Effector CD8-positive, alpha-beta T cell (primary cell): ENCODE data around the gene CBX8.
A peak's percentile ranks its signal among the peaks of the same experiment; 100 is the strongest.

ENCODE experiments used
- DNase-seq: peaks from one replicate; lab custom pipeline; 2025; lab: John Stamatoyannopoulos, UW

CBX8 gene

GRCh38 chr17:79819534-79820276 lies 22.8 kb upstream of the CBX8 start:
- no peak for DNase-seq

GRCh38 chr17:79819085-79819484 lies 22.2 kb upstream of the CBX8 start:
- no peak for DNase-seq

- DNase-seq, result no peak
These were observed 21.3 kb upstream of the CBX8 start for GRCh38 chr17:79818026-79818758.

- no peak for DNase-seq
These were observed 19.1 kb upstream of the CBX8 start for GRCh38 chr17:79815836-79816461.

GRCh38 chr17:79814974-79815835 lies 18.3 kb upstream of the CBX8 start:
- no peak for DNase-seq

GRCh38 chr17:79814127-79814973 lies 17.5 kb upstream of the CBX8 start:
- DNase-seq, result no peak

- DNase-seq, result no peak
These were observed 16.6 kb upstream of the CBX8 start for GRCh38 chr17:79813297-79814126.

- DNase-seq, result no peak
These were observed 15.7 kb upstream of the CBX8 start for GRCh38 chr17:79812353-79813258.

- DNase-seq, result no peak
These were observed 15.0 kb upstream of the CBX8 start for GRCh38 chr17:79811868-79812352.

GRCh38 chr17:79811011-79811867 lies 14.4 kb upstream of the CBX8 start:
- no peak for DNase-seq

GRCh38 chr17:79810130-79811010 lies 13.5 kb upstream of the CBX8 start:
- peak; percentile 72 for DNase-seq

- DNase-seq, result no peak
These were observed 12.8 kb upstream of the CBX8 start for GRCh38 chr17:79809530-79810129.

- DNase-seq, result no peak
These were observed 12.1 kb upstream of the CBX8 start for GRCh38 chr17:79808763-79809529.

- no peak for DNase-seq
These were observed 10.2 kb upstream of the CBX8 start for GRCh38 chr17:79806863-79807720.

- DNase-seq, result no peak
These were observed 9.5 kb upstream of the CBX8 start for GRCh38 chr17:79806446-79806760.
